ENCODE measurements around the gene YWHAE.
"Not testable (repeated sequence)": the region's sequence is repeated elsewhere in the genome, so short reads cannot be mapped to it uniquely, and the experiment has no call there.

Gene YWHAE

DNA sequence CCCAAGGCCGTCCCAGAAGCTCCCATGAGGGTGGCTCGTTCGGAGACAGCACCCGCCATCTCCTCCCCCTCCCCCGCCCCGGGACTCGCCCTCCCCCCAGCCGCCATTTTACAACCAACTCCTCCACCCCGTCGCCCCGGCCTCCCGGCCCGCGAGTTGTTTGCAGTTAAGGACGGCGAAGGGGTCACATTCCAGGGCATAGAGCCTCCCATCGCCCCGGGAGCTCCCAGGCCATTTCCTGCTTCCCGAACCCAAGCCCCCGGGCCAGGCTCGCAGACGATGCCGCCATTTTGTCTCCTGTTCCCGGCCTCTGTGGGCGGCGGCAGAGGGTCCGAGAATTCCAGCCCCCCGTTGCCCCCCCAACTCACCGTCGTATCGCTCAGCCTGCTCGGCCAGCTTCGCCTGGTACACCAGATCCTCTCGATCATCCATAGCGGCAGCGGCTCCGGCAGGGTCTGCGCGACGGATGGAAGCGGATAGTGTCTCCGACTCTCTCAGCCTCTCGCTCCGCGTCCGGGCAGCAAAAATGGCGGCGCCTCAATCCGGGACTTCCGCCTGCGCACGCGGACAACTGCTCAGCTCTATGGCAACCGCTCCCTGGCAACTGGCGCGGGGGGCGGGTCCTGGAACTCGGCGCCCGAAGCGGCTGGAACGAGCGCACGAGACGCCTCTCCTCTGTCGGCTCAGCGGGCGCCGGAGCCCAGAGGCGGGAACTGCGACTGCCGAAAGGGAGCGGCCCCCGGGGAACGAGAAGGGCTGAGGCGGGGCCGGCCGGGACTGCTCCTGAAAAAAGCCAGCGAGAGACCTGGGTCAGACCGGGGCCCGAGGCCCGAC, at the start of gene YWHAE:
TSS of gene YWHAE (minus strand) at position 544 of the 834 bp plus-strand sequence. CDS start at position 432, 112 bp downstream.
- DNase-seq, result peak; percentile 88

DNA sequence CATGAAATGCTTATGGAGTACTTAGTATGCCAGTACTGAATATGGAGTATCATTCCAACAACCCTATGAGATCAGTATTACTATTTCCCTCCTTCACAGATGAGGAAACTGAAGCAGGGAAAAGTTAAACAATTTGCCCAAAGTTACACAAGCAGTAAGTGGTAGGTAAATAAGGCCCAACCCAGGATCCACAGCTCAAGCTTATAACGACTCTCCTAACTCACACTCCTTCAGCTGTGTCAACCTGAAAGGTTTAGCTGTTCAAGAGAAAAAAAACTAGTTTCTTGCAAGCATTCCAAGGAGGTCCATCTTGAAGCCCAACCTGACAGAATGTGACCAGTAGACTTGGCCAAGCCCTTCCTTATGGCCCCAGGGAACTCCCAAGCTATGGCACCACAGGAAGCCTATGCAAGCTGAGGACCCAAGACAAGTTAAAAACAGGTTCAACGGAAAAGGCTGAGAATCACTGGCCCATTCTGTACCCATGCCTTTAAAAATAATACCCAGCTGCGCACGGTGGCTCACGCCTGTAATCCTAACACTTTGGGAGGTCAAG, 49.5 kb upstream of the YWHAE start:
- DNase-seq, result no peak

DNA sequence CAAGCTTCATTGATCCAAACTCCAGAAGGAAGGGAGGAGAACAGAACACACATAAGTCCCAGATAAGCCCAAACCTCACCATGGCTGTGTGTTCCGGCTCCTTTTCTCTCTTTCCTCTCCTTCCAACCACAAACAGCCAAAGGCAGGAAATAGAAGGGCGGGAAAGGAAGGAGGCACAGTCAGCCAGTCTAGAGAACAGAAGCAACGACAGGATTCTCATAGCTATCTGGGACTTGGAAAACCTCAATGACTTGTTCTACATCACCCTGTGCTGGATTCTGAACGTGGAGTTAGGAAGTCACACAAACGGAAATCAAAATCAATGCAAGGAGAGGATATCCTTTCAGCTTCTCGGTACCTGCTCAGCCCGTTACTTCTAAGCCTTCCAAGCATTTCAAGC, 47.0 kb upstream of the YWHAE start:
- no peak for DNase-seq

DNA sequence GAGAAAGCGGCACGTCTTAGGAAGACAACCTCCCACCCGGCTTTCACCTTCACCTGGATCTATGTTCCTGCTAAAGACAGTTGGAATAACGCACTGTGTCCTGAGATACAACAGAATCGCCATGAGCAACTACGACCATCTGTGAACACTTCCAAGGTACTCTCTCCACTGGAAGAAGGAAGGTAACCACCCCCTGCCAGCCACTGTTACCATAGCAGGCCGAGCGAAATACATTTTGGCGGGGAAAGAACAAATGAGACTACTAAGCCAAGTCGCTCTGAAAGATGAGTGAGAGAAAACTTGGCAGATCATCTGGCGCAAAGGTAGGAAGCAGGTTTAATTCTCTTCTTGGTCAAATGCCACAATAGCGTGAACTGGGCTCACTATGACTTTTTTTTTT, 46.2 kb upstream of the YWHAE start:
- DNase-seq, result no peak

DNA sequence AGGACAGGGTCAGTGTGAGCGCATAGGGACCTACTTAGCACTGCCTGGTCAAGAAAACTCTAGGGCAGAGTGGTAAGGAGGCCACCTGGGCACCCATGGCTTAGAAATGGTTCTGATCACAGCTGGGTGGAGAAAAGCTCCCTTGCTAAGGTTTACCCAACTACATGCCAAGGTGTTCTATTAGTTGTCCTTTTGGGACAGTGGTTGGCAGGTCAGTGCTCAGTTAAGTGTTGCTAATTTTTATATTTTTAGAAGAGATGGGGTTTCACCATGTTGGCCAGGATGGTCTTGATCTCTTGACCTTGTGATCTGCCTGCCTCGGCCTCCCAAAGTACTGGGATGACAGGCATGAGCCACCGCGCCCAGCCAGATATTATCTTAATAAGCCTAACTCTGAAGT, 45.7 kb upstream of the YWHAE start:
- not testable (repeated sequence) for DNase-seq

DNA sequence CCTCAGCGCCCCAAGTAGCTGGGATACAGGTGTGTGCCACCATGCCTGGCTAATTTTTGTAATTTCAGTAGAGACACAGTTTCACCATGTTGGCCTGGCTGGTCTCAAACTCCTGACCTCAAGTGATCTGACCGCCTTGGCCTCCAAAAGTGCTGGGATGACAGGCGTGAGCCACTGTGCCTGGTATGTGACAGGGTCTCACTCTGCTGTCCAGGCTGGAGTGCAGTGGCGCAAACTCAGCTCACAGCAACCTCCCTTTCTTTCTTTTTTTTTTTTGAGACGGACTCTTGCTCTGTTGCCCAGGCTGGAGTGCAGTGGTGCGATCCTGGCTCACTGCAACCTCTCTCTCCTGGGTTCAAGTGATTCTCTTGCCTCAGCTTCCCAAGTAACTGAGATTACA, 42.7 kb upstream of the YWHAE start:
- DNase-seq, result not testable (repeated sequence)

DNA sequence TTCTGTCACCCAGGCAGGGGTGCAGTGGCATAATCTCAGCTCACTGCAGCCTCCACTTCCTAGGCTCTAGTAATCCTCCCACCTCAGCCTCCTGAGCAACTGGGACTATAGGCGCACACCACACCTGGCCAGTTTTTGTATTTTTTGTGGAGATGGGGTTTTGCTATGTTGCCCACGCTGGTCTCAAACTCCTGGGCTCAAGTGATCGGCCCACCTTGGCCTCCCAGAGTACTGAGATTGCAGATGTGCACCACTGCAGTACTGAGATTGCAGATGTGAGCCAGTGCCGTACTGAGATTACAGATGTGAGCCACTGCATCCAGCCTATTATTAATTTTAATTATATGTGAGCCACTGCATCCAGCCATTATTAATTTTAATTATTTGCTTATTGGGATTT, 42.2 kb upstream of the YWHAE start:
- DNase-seq, result no peak

DNA sequence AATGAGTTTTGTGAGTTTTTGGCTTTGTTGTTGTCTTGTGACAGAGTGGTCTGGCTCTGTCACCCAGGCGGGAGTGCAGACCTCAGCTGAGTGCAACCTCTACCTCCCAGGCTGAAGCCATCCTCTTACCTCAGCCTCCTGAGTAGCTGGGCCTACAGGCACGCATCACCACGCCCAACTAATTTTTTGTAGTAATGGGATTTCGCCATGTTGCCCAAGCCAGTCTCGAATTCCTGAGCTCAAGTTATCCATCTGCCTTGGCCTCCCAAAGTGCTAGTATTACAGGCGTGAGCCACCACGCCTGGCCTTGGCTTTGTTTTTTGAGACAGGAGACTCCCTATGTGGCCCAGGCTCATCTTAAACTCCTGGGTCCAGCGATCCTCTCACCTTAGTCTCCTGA, 40.9 kb upstream of the YWHAE start:
- DNase-seq, result no peak

DNA sequence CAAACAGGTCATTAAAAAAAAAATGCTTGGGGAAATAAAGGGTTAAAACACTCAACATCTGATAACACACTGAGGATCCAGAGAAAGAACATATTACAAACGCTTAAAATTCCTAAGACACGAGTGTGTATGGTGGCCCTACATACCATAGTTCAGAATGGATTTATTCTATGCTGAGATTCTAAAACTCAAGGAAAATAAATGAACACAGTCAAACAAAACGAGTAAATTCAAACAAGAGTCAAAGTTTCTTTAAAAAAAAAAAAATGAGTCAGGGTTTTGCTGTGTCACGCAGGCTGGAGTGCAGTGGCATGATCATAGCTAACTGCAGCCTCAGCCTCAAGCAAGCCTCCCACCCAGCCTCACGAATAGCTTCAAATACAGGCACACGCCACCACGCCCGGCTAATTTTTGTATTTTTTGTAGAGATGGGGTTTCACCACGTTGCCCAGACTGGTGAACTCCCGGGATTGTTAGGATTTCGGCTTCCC, 38.6 kb upstream of the YWHAE start:
- DNase-seq, result no peak

DNA sequence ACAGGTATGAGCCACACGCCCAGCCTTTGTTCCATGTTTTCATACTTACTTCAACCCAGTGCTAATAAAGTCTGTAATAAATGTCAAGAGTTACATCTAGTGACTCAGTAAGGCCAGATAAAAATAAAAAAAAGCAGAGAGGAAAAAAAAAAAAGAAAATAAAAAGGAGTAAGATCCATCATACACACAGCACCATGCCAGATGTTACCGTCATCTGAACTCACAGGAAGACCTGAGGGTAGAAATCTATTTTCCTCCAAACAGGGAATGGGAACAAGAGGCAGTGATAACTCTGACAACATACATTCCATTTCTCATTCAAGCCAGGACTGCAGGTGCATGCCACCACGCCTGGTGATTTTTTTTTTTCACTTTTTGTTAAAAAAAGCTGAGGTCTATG, 35.3 kb upstream of the YWHAE start:
- DNase-seq, result no peak

DNA sequence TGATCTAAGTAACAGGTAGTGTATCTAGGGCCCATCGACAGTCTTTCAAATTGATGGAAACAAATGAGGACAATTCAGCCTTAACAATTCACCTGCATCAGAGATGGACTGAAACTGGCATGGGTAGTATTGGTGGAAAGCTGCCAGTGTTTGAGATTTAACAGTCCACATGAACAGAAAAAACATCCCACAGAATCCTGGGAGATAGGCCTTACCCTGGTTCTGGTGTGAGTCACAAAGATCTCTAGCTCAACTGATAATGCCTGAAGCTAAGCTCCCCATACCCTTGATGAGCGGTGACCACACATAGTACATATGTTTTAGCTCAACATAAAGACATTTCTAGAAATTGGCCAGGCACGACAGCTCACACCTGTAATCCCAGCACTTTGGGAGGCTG, 34.1 kb upstream of the YWHAE start:
- no peak for DNase-seq

DNA sequence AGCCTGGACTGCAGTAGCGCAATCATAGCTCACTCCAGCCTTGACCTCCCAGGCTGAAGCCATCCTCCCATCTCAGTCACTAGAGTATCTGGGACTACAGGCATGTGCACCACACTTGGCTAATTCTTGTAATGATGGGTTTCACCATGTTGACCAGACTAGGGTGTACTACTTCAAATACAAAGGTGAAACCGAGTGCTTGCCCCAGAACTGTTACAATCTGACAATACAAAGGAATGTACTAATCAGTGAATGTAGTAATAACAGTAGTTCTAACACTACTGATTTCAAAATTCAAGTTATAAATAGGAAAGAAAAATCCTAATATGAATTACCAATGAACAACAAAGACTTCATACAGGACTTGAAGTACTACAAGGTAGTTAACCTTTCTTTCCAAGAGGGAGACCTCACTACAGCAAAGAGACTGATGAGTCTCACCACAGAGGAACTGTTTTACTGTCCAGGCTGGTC, 31.6 kb upstream of the YWHAE start:
- no peak for DNase-seq

DNA sequence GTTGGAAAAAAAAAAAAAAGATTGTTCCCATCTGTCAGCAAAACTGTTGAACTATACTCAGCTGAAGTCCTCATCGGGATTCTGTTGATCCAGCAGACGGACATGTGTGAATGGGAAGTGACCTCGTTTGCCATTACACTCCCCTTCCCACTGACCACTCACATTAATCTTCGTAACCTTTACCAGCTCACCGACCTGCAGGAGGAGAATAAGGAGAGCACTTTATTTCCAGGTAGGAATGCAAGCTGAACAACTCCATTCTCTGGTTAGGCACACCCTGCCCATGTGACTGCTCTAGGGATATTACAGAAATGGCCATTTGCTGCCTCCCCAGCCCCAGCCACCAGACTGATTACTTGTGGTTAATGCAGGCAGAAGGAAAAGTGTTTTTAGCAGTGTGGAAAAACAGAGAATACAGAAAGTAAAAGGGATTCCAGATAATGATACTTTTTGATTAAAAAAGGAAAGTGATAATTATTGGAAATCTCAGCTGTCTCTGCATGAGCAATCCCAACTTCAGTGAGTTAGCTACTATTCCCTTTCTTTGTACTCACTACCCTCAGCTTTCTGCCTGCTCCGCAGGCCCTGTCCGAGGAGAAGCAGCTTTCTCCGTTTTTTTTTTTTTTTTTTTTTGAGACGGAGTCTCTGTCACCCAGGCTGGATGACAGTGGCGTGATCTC, 23.6 kb upstream of the YWHAE start:
- DNase-seq, result no peak

DNA sequence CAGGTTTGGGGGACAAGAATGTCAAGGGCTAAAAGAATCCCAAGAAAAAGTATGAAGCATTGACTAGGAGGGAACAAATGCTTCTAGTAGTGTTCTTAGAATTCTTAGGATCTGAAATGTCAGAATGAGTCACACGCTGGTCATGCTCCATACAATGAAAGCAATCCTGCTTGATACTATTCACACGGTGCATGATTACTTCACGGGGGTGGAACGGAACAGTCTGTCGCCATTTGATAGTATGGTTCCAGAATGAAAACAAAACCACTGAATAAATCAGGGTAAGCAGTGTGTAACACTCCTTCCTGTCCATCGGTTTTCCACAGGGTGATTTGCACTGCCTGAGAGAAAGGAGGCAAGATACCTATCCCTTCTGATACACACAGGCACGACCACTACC, 22.9 kb upstream of the YWHAE start:
- no peak for DNase-seq

DNA sequence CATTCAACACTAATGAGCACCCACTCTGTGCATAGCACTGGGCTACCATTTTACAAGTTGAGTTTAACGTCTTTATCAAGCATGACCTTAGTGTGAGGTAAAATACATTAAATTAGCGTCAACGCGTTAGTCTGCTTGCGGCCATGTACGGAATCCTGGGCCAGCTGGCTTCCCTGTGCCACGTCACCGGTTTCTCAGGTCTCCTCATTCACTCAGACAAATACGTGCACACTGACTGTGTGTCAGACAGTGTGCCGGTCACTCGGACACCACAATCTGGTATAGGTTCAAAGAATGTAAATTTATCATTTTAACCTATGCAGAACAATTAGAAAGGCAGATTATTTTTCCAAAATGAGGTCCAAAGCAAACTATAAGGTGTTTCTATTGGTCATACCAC, 21.4 kb upstream of the YWHAE start:
- no peak for DNase-seq

DNA sequence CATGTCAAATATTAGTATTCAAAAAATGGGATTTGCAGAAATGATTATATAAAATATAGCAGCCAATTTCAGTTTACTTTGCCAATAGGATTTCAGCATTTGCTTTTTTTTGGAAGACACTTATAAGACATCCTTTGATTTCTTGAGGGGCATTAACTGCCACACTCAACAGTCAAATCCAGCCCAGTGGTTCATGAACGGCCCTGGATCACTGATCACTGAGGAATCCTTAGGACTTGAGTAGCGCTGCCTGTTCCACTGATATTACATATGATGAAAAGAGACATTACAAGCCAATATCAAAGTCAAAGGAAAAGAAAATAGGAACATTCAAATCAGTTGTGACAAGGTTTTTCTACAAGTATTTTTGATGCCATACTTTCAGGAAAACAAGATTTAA, 21.0 kb upstream of the YWHAE start:
- DNase-seq, result no peak

DNA sequence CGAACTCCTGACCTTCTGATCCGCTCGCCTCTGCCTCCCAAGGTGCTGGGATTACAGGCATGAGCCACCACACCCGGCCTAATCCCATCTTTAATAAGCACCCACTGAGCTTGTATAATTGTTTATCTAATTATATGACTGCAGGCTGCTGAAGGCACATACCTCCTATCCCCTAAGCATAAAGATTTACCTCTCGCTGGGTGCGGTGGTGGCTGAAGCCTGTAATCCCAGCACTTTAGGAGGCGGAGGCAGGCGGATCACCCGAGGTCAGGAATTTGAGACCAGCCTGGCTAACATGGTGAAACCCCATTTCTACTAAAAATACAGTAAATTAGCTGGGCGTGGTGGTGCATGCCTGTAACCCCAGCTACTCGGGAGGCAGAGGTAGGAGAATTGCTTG, 20.1 kb upstream of the YWHAE start:
- no peak for DNase-seq

DNA sequence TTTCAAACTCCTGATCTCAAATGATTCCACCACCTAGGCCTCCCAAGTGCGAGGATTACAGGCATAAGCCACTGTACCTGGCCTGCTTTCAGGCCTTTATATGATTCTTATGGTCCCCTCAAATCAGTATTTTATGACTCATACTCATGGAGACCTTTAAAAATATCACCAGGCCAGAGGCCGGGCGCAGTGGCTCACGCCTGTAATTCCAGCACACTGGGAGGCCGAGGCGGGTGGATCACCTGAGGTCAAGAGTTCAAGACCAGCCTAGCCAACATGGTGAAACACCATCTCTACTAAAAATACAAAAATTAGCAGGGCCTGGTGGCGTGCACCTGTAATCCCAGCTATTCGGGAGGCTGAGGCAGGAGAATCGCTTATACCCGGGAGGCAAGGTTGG, 18.5 kb upstream of the YWHAE start:
- DNase-seq, result not testable (repeated sequence)

DNA sequence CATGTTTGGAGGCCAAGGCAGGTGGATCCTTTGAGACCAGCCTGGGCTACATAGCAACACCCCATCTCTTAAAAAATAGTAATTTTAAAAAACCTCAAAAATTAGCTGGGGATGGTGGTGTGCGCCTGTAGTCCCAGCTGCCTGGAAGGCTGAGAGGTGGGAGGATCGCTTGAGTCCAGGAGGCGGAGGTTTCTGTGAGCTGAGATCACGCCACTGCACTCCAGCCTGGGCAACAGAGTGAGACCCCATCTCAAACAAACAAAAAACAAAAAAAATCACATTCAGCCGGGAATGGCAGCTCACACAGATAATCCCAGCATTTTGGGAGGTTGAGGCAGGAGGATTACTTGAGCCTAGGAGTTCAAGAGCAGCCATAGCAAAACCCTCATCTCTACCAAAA, 16.4 kb upstream of the YWHAE start:
- DNase-seq, result no peak

DNA sequence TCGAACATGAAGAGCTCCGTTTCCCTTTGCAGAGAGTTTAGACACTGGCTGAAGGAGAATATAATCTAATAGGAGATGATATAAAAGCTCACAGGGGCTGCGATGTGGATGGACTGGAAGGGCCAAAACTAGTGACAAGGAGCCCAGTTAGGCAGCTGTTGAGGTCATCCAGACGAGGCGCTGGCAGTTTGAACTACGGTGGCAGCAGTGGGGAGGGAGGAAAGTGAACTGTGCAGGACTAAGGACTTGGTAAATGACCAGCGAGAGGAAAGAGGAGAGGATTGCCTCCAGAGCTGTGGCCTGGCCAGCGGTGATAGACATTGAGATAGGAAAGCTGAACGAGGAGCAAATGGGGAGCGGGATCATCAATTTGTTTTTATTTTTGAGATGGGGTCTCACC, 14.6 kb upstream of the YWHAE start:
- DNase-seq, result no peak

DNA sequence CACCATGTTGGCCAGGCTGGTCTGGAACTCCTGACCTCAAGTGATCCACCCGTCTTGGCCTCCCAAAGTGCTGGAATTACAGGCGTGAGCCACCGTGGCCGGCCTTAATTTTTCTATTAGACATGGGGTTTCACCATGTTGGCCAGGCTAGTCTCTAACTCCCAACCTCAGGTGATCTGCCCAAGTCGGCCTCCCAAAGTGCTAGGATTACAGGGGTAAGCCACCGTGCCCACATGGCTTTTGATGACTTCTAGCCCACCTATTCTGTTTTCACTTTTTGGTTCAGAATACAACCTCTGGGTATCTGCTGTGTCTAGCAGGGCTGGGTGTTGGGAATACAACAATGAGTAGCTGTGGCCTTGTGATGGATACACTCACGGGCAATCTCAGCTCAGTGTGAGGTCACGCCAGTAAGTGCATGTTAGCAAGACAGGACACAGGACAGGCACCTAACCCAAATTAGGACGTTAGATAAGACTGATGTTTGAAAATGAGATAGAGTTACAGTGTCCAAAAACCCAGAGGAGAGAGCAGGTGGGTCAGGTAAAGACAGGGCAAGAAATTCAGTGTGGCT, 14.1 kb upstream of the YWHAE start:
- no peak for DNase-seq

DNA sequence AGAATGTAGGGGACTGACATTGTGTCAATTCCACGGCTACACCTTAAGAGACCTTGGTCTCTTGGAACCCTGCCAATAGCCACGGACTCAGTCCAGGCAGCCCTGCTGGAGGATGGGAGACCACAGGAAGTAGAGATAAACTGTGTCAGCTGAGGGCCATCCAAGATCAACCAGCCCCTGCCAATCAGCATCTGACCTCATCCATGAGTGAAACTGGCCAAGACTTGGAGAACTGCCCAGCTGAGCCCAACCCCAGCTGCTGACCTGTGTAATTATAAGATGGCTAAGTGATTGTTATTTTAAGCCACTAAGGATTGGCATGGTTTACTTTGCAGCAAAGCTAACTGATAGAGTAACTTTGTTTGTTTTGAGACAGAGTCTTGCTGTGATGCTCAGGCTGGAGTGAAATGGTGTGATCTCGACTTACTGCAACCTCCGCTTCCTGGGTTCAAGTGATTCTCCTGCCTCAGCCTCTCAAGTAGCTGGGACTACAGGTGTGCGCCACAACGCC, 13.3 kb upstream of the YWHAE start:
- peak; percentile 71 for DNase-seq

Measured in COR-L47 (cell line).